PC-3 (cell line): ENCODE results near the gene MRLN. TPM values are rescaled to one million over a fixed set of nuclear protein-coding genes. Genes with fewer than 3 reads are reported as not detected.

Source experiments
- ATAC-seq: fragments of 200-7000 bp; cut with Tn5 transposase; 2 replicates; pipeline ENCODE4 v1.9.1; 2020; ENCODE audit warnings: mild to moderate bottlenecking, moderate library complexity
- Bru-seq: library from RNA; stranded (reverse); fragments of 400-500 nt; gene quantifications from one replicate; lab custom pipeline; 2021; lab: Mats Ljungman, UMichigan
- BruChase-seq, 2 experiments: library from RNA; stranded (reverse); fragments of 400-500 nt; gene quantifications; one replicate each; lab custom pipeline; 2021; lab: Mats Ljungman, UMichigan
- BruUV-seq: library from RNA; stranded (reverse); fragments of 400-500 nt; replicated peaks from 2 replicates; lab custom pipeline; 2021; lab: Mats Ljungman, UMichigan
- CTCF ChIA-PET: fragments of 300-600 bp; sonication (Branson Sonifier 250); formaldehyde crosslinking; loops from one replicate; lab custom pipeline; 2022; ENCODE audit warnings: antibody characterized with exemption; lab: Charles Lee
- POLR2A ChIA-PET: fragments of 300-600 bp; sonication (Branson Sonifier 250); formaldehyde crosslinking; loops from one replicate; lab custom pipeline; 2022; ENCODE audit warnings: antibody characterized with exemption; ENCODE audit not compliant: unreplicated experiment; lab: Charles Lee
- DNase-seq: peaks from one replicate; pipeline ENCODE4 v3.0.0-alpha.2; 2015
- H2AFZ ChIP-seq: fragments of 300-600 bp; sonication (generic); 2 replicates; pipeline ENCODE4 v1.6.0; 2016; ENCODE audit warnings: antibody characterized with exemption, low read length
- H3F3A ChIP-seq: fragments of 300-600 bp; sonication (generic); one replicate; pipeline ENCODE4 v1.6.0; 2017; ENCODE audit warnings: antibody characterized with exemption, low read length, control low read depth, mild to moderate bottlenecking; ENCODE audit not compliant: unreplicated experiment
- H3K27ac ChIP-seq: fragments of 300-600 bp; sonication (generic); 2 replicates; pipeline ENCODE4 v1.5.1; 2016; ENCODE audit warnings: mild to moderate bottlenecking, low read length
- H3K27me3 ChIP-seq: fragments of 300-600 bp; sonication (generic); 2 replicates; pipeline ENCODE4 v1.6.1; 2016; ENCODE audit warnings: low read length, mixed read lengths
- H3K36me3 ChIP-seq: fragments of 300-600 bp; sonication (generic); 2 replicates; pipeline ENCODE4 v1.6.1; 2016; ENCODE audit warnings: low read depth, mixed run types, low read length, mixed read lengths
- H3K4me1 ChIP-seq: fragments of 300-600 bp; sonication (generic); 2 replicates; pipeline ENCODE4 v1.5.1; 2016; ENCODE audit warnings: low read length; ENCODE audit not compliant: insufficient read depth
- H3K4me2 ChIP-seq: fragments of 300-600 bp; sonication (generic); 2 replicates; pipeline ENCODE4 v1.6.0; 2016; ENCODE audit warnings: low read length
- H3K4me3 ChIP-seq: fragments of 300-600 bp; sonication (generic); 2 replicates; pipeline ENCODE4 v1.5.1; 2016; ENCODE audit warnings: mild to moderate bottlenecking, low read length, mixed read lengths
- H3K79me2 ChIP-seq: fragments of 300-600 bp; sonication (generic); 2 replicates; pipeline ENCODE4 v1.6.1; 2017; ENCODE audit warnings: low read length, mixed read lengths
- H3K9ac ChIP-seq: fragments of 300-600 bp; sonication (generic); 2 replicates; pipeline ENCODE4 v1.6.0; 2016; ENCODE audit warnings: mild to moderate bottlenecking, low read length
- H3K9me2 ChIP-seq: fragments of 300-600 bp; sonication (generic); replicated peaks from 2 replicates; pipeline ENCODE4 v1.6.1; 2016; ENCODE audit warnings: mixed run types, low read length, mixed read lengths
- H3K9me3 ChIP-seq: fragments of 300-600 bp; sonication (generic); 2 replicates; pipeline ENCODE4 v1.6.1; 2016; ENCODE audit warnings: low read length, mixed read lengths
- H4K20me1 ChIP-seq: fragments of 300-600 bp; sonication (generic); 2 replicates; pipeline ENCODE4 v1.6.1; 2016; ENCODE audit warnings: low read length, mixed read lengths
- CTCF ChIP-seq: fragments of 300-600 bp; sonication (generic); conservative IDR thresholded peaks from 2 replicates; pipeline ENCODE4 v1.5.1; 2017; ENCODE audit warnings: antibody characterized with exemption, low read depth, mild to moderate bottlenecking, low read length
- EZH2 ChIP-seq: fragments of 300-600 bp; sonication (generic); IDR thresholded peaks from one replicate; pipeline ENCODE4 v1.6.1; 2017; ENCODE audit warnings: antibody characterized with exemption, mild to moderate bottlenecking, low read length; ENCODE audit not compliant: unreplicated experiment
- EZH2phosphoT487 ChIP-seq: fragments of 300-600 bp; sonication (generic); IDR thresholded peaks from 2 replicates; pipeline ENCODE4 v1.6.1; 2018; ENCODE audit warnings: mild to moderate bottlenecking, antibody characterized with exemption, low read length, borderline replicate concordance
- intact Hi-C: fragments of 100-400 bp; cut with micrococcal nuclease; formaldehyde crosslinking; loops from 2 replicates; pipeline ENCODE4 v1.9.0; 2023
- long read RNA-seq: library from polyadenylated mRNA; unstranded; transcript quantifications from one replicate; pipeline ENCODE4 v2.0.0, GENCODE V29; 2021; ENCODE audit not compliant: unreplicated experiment
- total RNA-seq: library from RNA; depleted of rRNA; stranded (reverse); fragments of >200 nt; gene quantifications from 2 replicates; pipeline ENCODE4 v1.2.3, GENCODE V29; 2014; rRNA removed

MRLN gene
- total RNA-seq (not detected in 2 replicates), Bru-seq, nascent RNA (percentile 19 among the genes with signal in this experiment), BruChase-seq, experiment 1, labeled RNA remaining after a 6-hour chase (percentile 45 among the genes with signal in this experiment), BruChase-seq, experiment 2, labeled RNA remaining after a 2-hour chase (percentile 49 among the genes with signal in this experiment)
- long read RNA-seq, result 0 reads

- POLR2A ChIA-PET, result no interaction called here
- Histone ChIP-seq H3K4me2 (no peak within 1 kb of the TSS), H3K9me3 (no peaks in the 10 kb centered on the region), H2AFZ (no peak within 1 kb of the TSS), H3K36me3 (no peaks in the 10 kb centered on the region), H3F3A (no peaks in the 10 kb centered on the region), H4K20me1 (no peaks in the 10 kb centered on the region), H3K4me3 (no peak within 1 kb of the TSS), H3K9ac (no peak within 1 kb of the TSS), H3K79me2 (no peaks in the 10 kb centered on the region), H3K9me2 (no peaks in the 10 kb centered on the region), H3K4me1 (peaks cover 27% of the 10 kb centered on the region), H3K27ac (no peak within 1 kb of the TSS), H3K27me3 (no peaks in the 10 kb centered on the region)
- TF ChIP-seq EZH2phosphoT487, result no peak
- TF ChIP-seq CTCF, result no peak
- no peak for TF ChIP-seq EZH2
- DNase-seq, result no peak
- CTCF ChIA-PET, result no interaction called here
- ATAC-seq, result no peak
- no TSS peak for BruUV-seq
- intact Hi-C loops, result no loop called here
These were observed at the start of gene MRLN for GRCh38 chr10:59753267-59753666. TSS of gene MRLN (minus strand) at chr10:59753455.

GRCh38 chr10:59801171-59801570 is 47.9 kb upstream of the MRLN start:
- H3K27me3 ChIP-seq, result no peaks in the 10 kb centered on the region
- H3K27ac ChIP-seq, result no peak overlapping the region
- DNase-seq, result no peak
- no peak overlapping the region for H3K4me2 ChIP-seq
- ChIA-PET CTCF (no interaction called here), POLR2A (no interaction called here)
- ATAC-seq, result no peak
- TF ChIP-seq EZH2phosphoT487 (no peak), CTCF (no peak), EZH2 (no peak)
- no peaks in the 10 kb centered on the region for H3K9me3 ChIP-seq
- no peaks in the 10 kb centered on the region for H3K79me2 ChIP-seq
- peaks cover 42% of the 10 kb centered on the region for H3K36me3 ChIP-seq
- no peaks in the 10 kb centered on the region for H3K4me1 ChIP-seq
- H3K9me2 ChIP-seq, result no peaks in the 10 kb centered on the region
- BruUV-seq, result no TSS peak
- H2AFZ ChIP-seq, result no peak overlapping the region
- no peaks in the 10 kb centered on the region for H3F3A ChIP-seq
- H3K4me3 ChIP-seq, result no peak overlapping the region
- no peaks in the 10 kb centered on the region for H4K20me1 ChIP-seq
- H3K9ac ChIP-seq, result no peak overlapping the region
- intact Hi-C loops, result no loop called here

- Histone ChIP-seq H3K9me3 (no peaks in the 10 kb centered on the region), H3K4me3 (no peak overlapping the region), H3K79me2 (no peaks in the 10 kb centered on the region), H3K27me3 (no peaks in the 10 kb centered on the region), H3K27ac (no peak overlapping the region), H3K4me1 (peaks cover 8% of the 10 kb centered on the region), H3K9ac (no peak overlapping the region), H3K4me2 (no peak overlapping the region), H3F3A (peaks cover 6% of the 10 kb centered on the region), H3K36me3 (peaks cover 36% of the 10 kb centered on the region), H4K20me1 (no peaks in the 10 kb centered on the region), H3K9me2 (no peaks in the 10 kb centered on the region), H2AFZ (no peak overlapping the region)
- CTCF ChIA-PET, result no interaction called here
- TF ChIP-seq EZH2phosphoT487, result no peak
- TF ChIP-seq EZH2, result no peak
- no peak for TF ChIP-seq CTCF
- intact Hi-C loops, result no loop called here
- POLR2A ChIA-PET, result no interaction called here
- no peak; the same call in 1 of the 2 replicates for ATAC-seq
- DNase-seq, result no peak
- BruUV-seq, result no TSS peak
These were observed 46.2 kb upstream of the MRLN start for GRCh38 chr10:59799421-59799820.
